NCI-H524 treated with DMSO at 0.1 percent for 48 hours (cell line): ENCODE results near the gene SNX15.
"Not testable (repeated sequence)": the region's sequence is repeated elsewhere in the genome, so short reads cannot be mapped to it uniquely, and the experiment has no call there.

Experiments used
- DNase-seq: peaks from one replicate; lab custom pipeline; 2025; lab: John Stamatoyannopoulos, UW

The SNX15 gene, protein sequence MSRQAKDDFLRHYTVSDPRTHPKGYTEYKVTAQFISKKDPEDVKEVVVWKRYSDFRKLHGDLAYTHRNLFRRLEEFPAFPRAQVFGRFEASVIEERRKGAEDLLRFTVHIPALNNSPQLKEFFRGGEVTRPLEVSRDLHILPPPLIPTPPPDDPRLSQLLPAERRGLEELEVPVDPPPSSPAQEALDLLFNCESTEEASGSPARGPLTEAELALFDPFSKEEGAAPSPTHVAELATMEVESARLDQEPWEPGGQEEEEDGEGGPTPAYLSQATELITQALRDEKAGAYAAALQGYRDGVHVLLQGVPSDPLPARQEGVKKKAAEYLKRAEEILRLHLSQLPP

DNA sequence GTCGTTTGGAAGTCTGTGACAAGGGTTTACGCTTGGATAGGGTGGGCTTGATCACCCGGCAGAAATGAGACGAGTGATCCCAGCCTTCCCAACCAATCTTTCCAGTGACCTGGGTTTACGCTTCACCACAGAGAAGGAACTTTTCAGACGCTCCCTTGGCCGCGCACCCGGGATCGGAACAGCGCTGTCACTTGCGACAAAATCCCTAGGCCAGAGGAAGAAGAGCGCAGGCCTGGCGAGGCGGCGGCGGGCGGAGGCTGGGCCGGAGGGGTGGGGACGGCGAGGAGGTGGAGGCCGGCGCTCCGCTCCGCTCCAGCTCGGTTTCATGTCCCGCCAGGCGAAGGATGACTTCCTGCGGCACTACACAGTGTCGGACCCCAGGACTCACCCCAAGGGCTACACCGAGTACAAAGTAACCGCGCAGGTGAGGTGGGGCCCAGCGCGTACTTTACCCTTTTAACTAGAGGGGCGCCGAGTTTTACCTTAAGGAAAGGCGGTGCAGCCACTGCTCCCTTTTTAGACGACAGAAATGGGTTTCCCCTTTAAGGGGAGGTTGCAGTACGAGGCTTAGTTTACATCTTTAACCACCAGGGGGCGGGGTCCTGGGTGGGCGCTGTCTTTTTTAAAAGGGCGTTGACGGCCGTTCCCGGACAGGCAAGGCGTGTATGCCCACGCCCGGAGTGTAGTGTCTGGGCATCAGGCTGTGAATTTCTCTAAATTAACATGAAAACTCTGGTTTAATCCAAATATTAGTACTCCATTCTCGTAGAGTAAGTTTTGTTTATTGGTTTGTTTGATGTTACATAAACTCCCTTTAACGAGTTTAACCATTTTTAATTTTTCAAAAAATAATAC is at the start of gene SNX15:
TSS of gene SNX15 (plus strand) at position 227 of the 855 bp plus-strand sequence. CDS start at position 326, 99 bp downstream.
- peak; percentile 83 for DNase-seq

DNA sequence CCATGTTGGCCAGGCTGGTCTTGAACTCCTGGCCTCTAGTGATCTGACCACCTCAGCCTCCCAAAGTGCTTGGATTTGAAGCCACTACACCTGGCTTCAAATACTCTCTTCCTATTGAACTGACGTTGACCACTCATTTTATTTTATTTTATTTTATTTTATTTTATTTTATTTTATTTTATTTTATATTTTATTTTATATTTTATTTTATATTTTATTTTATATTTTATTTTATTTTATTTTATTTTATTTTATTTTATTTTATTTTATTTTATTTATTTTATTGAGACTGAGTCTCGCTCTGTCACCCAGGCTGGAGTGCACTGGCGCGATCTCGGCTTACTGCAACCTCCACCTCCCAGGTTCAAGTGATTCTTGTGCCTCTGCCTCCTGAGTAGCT is 43.9 kb upstream of the SNX15 start:
- not testable (repeated sequence) for DNase-seq

DNA sequence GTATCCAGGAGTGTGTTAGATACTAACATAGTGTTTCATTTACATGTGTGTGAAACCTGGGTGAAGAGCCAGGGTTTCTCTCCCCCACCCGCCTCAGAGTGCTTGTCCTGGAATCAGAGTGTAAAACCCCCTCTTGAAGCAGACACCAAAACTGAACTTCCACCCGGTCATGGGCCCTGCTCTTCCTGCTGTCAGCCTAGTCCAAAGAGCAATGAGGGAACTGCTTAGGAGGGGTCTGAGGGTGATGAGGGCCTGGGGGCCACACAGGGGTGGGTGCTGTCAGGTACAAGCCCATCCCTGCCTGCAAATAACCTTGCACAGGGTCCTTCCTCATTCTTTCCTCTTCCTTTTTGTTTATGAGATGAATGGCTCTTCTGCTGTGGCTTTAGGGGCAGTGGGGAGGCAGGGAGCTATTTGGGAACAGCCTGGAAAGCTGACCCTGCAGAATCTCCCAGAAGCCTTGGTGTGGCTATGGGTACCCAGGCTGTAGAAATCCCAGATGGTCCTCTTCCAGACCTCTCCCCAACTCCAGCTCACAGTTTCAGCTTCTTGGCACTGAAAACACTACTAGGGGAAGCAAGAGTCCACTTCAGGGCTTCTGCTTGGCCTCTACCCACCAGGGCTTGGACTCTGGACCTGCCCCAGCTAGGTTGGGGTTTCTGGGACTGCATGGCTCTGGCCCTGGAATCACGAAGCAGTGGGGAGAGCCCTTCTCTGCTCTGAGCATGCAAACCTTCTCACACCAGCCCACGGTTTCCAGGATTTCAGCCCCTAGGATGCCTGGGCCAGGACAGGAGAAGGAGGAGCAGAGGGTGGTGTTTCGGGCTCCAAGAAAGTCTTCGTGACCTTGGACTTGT is 39.0 kb upstream of the SNX15 start:
- DNase-seq = no peak

DNA sequence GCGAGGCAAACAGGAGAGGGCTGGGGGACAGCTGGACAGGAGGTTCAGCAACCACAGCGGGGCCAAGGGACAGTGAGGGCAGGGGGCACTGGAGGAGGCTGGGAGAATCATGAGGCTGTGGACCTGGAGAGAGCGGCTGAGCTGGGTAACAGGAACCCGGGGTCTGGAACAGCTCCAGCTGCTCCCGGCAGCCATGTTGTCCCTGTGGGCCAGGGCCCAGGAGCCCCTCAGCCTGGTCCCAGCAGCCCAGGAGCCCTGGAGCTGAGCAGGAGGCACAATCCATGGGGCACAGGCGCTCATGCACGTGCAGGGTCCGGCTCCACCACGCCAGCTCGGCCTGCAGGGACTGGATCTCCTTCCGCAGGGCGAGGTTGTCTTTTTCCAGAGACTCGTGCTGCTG is 37.8 kb upstream of the SNX15 start:
- no peak for DNase-seq

DNA sequence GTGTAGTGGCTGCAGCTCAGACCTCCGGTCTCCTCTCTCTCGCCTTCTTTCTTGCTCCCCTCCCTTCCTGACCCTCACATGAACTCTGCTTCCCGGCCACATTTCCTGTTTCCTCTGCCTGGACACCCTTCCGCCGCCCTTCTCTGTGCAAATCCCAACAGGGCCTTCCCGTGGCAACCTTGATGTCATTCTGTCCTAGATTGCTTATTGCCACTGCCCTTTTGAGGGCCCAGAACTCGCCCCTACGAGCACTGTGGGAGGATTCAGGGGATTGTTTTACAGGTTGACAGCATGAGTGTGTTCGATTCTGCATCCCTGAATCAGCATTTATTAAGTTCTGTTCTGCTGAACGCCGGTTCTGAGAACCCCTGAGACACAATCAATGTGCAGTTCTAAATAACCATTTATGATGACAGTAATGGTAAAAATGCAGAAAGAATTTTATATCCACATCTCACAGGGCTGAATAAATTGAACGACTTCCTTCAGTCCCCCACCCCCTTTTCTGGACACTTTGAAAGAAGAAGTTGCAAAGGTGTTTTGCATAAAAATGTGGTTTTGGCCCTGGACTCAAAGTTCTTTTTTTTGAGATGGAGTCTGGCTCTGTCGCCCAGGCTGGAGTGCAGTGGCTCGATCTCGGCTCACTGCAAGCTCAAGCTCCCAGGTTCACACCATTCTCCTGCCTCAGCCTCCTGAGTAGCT is 36.9 kb upstream of the SNX15 start:
- no peak for DNase-seq

DNA sequence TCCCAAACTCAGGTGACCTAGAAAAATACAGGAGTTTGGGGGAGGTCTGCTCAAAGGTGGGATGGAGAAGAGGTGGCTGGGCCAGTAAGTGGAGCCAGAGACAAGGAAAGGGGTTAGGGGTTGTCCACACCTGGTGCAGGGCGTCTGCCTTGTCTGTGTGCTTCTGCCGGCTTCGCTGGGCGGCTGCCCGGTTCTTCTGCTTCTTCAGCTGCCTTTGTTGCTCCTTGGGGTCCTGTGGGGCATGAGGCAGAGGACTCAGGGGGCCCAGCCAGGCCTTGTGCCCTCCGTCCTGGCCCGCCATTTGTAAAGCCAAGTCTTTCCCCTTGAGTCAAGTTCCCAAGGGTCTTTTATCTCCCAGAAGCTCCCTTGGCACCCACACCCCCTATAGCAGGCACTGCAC is 32.9 kb upstream of the SNX15 start:
- DNase-seq = no peak

DNA sequence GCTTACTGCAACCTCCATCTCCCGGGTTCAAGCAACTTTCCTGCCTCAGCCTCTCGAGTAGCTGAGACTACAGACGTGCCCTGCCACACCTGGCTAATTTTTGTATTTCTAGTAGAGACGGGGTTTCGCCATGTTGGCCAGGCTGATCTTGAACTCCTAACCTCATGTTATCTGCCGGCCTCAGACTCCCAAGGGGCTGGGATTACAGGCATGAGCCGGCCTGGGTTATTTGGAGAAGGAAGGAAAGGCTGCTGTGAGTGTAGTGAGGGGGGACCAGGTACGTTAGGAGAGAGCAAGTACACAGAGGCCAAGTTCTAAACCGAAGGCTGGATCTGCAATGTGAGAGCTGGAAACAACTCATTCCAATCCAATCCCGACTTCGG is 30.9 kb upstream of the SNX15 start:
- no peak for DNase-seq

DNA sequence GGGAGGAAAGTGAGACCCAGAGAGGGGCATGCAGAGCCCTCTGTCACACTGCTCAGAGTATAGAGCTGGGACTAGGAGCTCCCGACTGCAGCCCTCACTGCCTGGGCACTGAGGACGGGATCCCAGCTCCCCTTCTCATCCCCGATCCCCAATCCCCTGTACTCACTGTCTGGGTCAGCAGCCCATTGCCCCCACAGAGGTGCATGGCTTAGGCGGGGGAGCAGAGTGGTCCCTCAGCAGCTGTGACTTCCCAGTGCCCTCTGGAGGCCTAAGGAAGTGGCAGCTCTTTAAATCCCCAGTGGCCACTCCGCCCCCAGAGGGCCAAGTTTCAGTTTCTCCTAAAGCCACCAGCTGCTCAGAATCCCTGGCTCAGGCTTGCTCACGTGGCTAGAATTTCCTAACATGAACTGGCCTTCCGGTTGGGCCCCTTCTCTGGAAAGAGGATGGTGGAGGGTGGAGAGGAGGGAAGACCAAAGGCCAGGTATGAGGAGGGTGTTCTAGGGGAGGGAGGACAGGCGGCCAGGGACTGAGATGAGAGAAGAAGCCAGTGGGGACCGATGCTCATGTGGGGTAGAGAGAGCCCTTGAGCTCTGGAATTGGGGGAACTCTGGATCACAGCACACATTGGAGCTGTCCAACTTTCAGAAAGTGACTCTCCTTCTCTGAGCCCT is 30.4 kb upstream of the SNX15 start, which contains the start of gene BATF2:
TSS of gene BATF2 (minus strand) at position 262 of the 671 bp plus-strand sequence. CDS start at position 205, 57 bp downstream.
- peak; percentile 80 for DNase-seq

DNA sequence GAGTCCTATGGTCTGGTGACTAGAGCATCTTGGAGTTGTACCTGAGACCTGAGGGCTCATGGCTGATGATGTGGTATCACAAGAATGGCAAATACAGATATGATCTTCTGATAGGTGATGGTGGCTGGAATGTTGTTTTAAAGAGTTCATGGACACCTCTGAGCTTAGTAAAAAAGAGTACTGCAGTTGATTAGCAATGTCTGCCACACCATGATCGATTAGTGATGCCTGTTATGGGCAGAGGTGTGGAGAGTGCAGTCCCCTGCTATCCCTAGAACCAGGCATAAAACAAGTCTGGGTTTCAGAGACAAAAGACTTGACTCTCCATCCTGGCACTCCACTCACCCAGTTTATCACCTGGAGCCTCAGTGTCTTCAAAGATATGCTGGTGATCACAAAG is 29.1 kb upstream of the SNX15 start:
- DNase-seq = no peak

DNA sequence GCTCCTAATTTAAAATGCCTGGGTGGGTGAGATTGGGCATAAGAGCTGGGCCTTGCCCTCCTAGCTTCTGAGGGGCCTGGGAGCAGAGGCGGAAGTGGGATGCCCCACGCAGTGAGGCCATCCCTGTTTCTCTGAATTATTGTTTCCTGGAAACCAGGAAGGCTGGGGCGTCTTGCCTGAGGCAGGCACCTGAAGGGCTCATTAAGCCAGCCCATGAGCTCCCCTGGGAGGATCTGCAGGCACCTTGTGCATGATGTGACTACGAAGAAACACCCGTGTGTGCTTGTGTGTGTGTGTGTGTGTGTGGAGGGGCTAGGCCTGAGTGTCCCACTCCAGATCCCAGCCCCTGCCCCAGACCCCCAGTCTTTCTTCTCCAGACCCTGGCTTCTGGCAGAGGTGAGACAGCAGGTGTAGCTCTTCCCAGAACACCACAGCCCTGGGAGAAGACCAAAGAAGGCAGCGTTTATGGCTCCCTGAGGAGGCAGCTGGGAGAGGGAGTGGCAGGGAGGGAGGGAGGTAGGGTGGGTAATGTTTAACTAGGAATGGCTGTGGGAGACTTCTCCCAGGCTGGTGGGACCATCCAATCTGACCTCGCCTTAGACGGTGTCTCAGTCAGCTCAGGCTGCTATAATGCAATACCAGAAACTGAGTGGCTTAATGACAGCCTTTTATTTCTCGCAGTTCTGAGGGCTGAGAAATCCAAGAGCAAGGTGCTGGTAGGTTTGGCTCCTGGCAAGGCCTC is 28.4 kb upstream of the SNX15 start:
- no peak for DNase-seq

DNA sequence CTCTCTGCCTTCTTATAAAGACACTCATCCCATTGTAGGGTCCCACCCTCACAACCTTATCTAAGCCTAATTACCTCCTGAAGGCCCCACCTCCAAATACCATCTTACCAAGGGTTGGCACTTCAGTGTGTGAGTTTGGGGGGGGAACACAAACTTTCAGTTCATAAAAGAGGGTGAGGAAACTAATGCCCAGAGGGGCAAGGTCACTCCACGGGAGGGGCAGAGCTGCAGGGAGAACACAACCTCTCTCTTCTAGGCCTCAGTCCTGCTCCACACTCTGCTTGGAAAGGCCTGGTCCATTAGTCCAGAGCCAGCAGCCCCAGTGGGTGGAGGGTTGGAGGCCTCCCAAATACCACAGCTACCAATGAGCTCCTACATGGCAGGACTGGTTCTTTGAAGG is 27.8 kb upstream of the SNX15 start:
- no peak for DNase-seq

DNA sequence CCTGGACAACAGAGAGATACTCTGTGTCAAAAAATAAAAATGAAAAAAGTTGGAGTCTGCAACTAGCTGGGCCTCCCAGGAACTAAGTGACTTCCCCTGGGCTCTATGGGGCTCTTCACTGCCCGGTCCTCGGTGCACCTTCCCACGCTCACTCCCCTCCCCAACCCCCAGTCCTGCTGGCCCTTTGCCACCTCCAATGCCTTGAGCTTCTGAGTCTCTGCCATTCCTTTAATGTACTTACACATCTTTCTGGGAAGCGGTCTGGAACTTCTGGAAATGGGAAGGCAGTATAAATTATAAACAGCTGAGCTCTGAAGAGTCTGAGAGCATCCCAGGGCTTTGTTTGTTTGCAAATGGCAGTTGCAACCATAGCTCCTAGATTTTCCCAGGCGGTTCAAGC is 24.5 kb upstream of the SNX15 start:
- DNase-seq = no peak

DNA sequence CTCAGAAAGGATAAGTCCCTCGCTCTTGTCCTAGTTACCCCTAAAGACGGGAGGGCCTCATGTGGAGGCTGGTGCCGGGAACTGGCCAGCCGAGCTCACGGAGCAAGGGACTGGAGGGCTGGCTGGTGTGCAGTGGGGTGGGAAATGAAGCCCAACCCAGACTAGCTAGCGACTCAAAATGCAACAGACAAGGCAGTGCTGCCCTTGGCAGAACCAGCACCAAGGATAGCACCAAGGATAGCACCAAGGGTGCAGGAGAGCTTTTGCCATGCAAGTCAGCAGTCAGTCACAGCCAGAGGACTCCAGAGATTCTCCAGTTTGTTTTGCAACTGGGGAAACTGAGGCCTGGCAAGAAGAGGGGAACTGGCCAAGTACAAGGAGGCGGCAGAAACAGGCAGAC is 24.0 kb upstream of the SNX15 start:
- no peak for DNase-seq

DNA sequence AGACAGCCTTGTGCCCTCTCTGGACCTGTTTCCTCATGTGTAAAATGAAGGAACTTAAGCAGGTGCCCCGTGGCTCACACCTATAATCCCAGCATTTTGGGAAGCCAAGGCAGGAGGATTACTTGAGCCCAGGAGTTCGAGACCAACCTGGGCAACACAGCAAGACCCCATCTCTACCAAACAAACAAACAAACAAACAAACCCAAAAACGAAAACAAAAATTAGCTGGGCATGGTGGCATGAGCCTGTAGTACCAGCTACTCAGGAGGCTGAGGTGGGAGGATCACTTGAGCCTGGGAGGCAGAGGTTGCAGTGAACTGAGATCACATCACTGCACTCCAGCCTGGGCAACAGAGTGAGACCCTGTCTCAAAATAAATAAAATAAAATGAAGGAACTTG is 23.3 kb upstream of the SNX15 start:
- not testable (repeated sequence) for DNase-seq

DNA sequence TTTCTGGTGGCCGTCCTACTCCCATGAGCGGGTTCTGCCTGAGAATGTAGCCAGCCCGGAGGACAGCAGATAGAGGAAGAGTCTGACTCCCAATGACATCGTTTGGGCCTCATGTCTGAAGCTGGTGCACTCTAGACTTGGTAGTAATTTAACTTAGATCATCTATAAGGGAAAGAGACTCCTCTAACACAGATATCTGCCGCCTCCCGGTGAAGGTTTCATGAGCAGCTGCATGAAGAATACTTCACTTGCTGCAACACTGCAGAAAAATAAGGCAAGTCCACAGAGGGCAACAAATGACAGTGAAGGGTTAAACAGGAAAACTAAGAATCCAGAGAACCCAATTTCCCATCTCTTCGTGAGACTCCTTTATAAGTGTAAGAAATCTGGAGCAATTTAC is 19.2 kb upstream of the SNX15 start:
- no peak for DNase-seq

DNA sequence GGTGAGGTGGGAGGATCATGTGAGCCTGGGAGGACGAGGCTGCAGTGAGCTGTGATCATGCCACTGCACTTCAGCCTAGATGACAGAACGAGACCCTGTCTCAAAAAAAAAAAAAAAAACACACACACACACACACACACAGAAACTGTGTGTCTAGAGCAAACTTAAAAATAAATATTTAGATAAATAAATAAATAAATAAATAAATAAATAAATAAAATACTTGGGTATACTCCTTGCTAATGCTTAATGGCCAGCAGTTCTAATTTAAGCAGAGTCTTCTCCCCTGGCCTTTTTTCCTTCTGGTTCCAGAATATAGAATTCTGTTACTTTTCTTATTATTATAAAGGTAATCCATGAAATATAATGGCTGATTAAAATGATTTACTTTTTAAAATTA is 18.4 kb upstream of the SNX15 start:
- no peak for DNase-seq

DNA sequence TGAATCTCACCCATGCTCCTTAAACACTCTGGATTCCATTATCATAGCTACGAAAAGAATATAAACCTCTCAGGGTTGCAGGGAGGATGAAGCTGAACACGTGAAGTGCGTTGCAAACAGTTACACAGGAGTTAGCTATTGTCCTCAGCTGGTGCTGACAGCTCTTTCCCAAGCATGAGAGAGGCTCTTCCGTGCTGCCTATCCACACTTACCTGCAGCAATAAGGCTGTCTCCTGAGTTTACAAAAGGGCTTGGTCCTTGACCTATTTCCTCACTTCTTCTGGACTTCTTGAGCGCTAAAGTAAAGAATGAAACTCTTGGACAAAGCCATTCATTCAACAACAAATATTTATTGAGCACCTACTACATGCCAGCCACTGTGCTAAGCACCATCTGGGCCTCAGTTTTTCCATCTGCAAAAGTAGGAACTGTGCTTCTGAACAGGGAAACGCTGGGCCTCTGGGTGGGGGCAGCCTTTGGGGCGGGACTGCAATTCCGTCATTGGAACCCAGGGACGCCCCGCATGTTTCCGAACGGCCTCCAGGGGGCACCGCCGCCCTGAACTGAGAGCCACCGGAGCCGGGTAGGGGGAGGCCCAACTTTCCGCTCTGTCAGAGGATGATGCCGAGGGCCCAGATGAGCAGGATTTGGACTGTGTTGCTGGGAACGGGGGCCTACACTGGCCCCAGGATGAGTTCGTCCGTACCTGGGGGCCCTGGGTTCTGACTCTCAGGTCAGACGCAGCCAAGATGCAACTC is 13.9 kb upstream of the SNX15 start:
- DNase-seq = peak; percentile 57

DNA sequence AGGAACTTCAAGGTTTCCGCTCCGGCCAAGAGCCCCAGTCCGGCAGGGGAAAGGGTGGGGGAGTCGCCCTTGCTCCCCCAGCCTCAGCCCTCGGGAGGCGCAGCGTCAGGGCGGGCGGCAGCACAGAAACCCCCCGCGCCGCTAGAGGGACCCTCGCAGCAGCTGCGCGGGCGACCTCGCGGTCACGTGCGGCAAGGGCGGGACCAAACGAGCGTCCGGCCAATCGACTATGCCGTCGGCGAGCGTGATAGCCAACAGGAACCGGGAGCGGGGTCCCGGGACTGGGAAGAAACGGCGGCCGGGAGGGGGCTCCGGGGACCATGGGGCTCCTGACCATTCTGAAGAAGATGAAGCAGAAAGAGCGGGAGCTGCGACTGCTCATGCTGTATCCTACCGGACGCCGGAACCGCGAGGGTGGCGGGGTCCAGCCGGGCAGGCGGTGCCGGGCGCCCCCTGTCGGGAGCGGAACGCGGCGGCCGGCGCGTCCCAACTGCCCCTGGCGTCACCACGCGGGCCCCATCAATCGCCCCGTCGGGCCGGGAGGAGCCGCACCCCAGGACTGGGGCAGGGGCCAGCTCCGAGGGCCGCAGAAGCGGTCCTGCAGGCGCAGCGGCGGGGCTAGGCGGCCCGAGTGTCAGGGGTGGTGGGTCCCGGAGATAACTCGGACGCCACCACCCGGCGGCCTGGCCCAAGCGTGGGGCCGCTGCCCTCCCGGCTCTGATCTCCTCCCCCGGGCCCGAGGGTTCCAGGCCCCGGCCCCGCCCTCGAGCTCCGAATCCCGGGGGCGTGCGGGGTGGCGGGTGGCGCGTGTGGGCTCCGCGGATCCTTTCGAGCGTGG is 13.1 kb upstream of the SNX15 start, which contains the start of gene ARL2:
TSS of gene ARL2 (plus strand) at position 273 of the 838 bp plus-strand sequence. CDS start at position 321, 48 bp downstream.
- DNase-seq = peak; percentile 57
